DOHH2 (cell line): ENCODE measurements around the gene FOSL1.

ENCODE experiments used
- H3F3A ChIP-seq: fragments of 200-600 bp; sonication (generic), shearing (Covaris generic); 2 replicates; pipeline ENCODE4 v1.6.0; 2016; ENCODE audit warnings: antibody characterized with exemption, mild to moderate bottlenecking; ENCODE audit not compliant: control insufficient read depth, insufficient read depth
- H3K27ac ChIP-seq: fragments of 200-600 bp; sonication (generic); 2 replicates; pipeline ENCODE4 v1.5.1; 2014; ENCODE audit warnings: low read depth, mild to moderate bottlenecking, low read length, moderate library complexity
- H3K27me3 ChIP-seq: fragments of 200-600 bp; sonication (generic); 2 replicates; pipeline ENCODE4 v1.6.1; 2014; ENCODE audit warnings: mild to moderate bottlenecking, low read length, mixed read lengths; ENCODE audit not compliant: control insufficient read depth
- H3K36me3 ChIP-seq: fragments of 200-600 bp; sonication (generic); 2 replicates; pipeline ENCODE4 v1.6.1; 2014; ENCODE audit warnings: mild to moderate bottlenecking, low read length, moderate library complexity, mixed read lengths; ENCODE audit not compliant: control insufficient read depth
- H3K4me1 ChIP-seq: fragments of 200-600 bp; sonication (generic); 2 replicates; pipeline ENCODE4 v1.6.1; 2014; ENCODE audit warnings: mild to moderate bottlenecking, low read length, mixed read lengths; ENCODE audit not compliant: control insufficient read depth
- H3K4me2 ChIP-seq: fragments of 200-600 bp; sonication (generic); 2 replicates; pipeline ENCODE4 v1.6.0; 2014; ENCODE audit warnings: mild to moderate bottlenecking, low read length, moderate library complexity
- H3K4me3 ChIP-seq: fragments of 200-600 bp; sonication (generic); 2 replicates; pipeline ENCODE4 v1.5.1; 2014; ENCODE audit warnings: mild to moderate bottlenecking, low read length, mixed read lengths
- H3K79me2 ChIP-seq: fragments of 200-600 bp; sonication (generic); 2 replicates; pipeline ENCODE4 v1.6.1; 2014; ENCODE audit warnings: mild to moderate bottlenecking, low read length, mixed read lengths; ENCODE audit not compliant: control insufficient read depth
- H3K9me2 ChIP-seq: fragments of 200-600 bp; sonication (generic); replicated peaks from 2 replicates; pipeline ENCODE4 v1.6.1; 2014; ENCODE audit warnings: mild to moderate bottlenecking, low read length, mixed read lengths; ENCODE audit not compliant: control insufficient read depth
- H3K9me3 ChIP-seq: fragments of 200-600 bp; sonication (generic); 2 replicates; pipeline ENCODE4 v1.6.1; 2014; ENCODE audit warnings: antibody characterized with exemption, low read length, mixed read lengths; ENCODE audit not compliant: control insufficient read depth, insufficient read depth
- H4K20me1 ChIP-seq: fragments of 200-600 bp; sonication (generic); 2 replicates; pipeline ENCODE4 v1.6.0; 2014; ENCODE audit warnings: low read depth, mild to moderate bottlenecking, antibody characterized with exemption, low read length, moderate library complexity; ENCODE audit not compliant: control insufficient read depth, insufficient read depth
- CTCF ChIP-seq: fragments of 200-600 bp; sonication (generic); IDR thresholded peaks from one replicate; pipeline ENCODE4 v1.5.1; 2014; ENCODE audit warnings: antibody characterized with exemption, mild to moderate bottlenecking, low read depth, low read length; ENCODE audit not compliant: poor library complexity, severe bottlenecking
- EZH2phosphoT487 ChIP-seq: fragments of 200-600 bp; sonication (generic); IDR thresholded peaks from 2 replicates; pipeline ENCODE4 v1.6.1; 2017; ENCODE audit warnings: borderline replicate concordance, mild to moderate bottlenecking, antibody characterized with exemption, low read length, moderate library complexity, mixed read lengths

Gene FOSL1

GRCh38 chr11:65932558-65932919, 32.4 kb upstream of the FOSL1 start:
- H3K27me3 ChIP-seq: no peaks in the 10 kb centered on the region
- no peaks in the 10 kb centered on the region for H3K79me2 ChIP-seq
- no peaks in the 10 kb centered on the region for H3K9me2 ChIP-seq
- no peak overlapping the region for H3K4me3 ChIP-seq
- H3K27ac ChIP-seq: no peak overlapping the region
- H3F3A ChIP-seq: no peaks in the 10 kb centered on the region
- no peak overlapping the region for H3K4me2 ChIP-seq
- H3K36me3 ChIP-seq: no peaks in the 10 kb centered on the region
- TF ChIP-seq CTCF (no peak), EZH2phosphoT487 (no peak)
- no peaks in the 10 kb centered on the region for H4K20me1 ChIP-seq
- H3K4me1 ChIP-seq: peaks cover 6% of the 10 kb centered on the region; the same call in 1 of the 2 replicates
- H3K9me3 ChIP-seq: no peaks in the 10 kb centered on the region

- H3K27ac ChIP-seq: no peak overlapping the region
- H3K4me3 ChIP-seq: no peak overlapping the region
- H3K4me2 ChIP-seq: no peak overlapping the region
These were observed 31.8 kb upstream of the FOSL1 start for GRCh38 chr11:65931773-65932557.

GRCh38 chr11:65928667-65929066, 28.5 kb upstream of the FOSL1 start:
- H3K36me3 ChIP-seq: no peaks in the 10 kb centered on the region
- no peaks in the 10 kb centered on the region for H3F3A ChIP-seq
- H3K4me1 ChIP-seq: peaks cover 6% of the 10 kb centered on the region; the same call in 1 of the 2 replicates
- no peak overlapping the region for H3K4me2 ChIP-seq
- H3K27ac ChIP-seq: no peak overlapping the region
- H3K27me3 ChIP-seq: no peaks in the 10 kb centered on the region
- H4K20me1 ChIP-seq: no peaks in the 10 kb centered on the region
- no peak for TF ChIP-seq CTCF
- no peak for TF ChIP-seq EZH2phosphoT487
- no peaks in the 10 kb centered on the region for H3K9me3 ChIP-seq
- no peak overlapping the region for H3K4me3 ChIP-seq
- no peaks in the 10 kb centered on the region for H3K79me2 ChIP-seq
- H3K9me2 ChIP-seq: no peaks in the 10 kb centered on the region

More at GRCh38 chr11:65931773-65932557, 31.8 kb upstream of the FOSL1 start:
- Histone ChIP-seq H3K9me3 (no peaks in the 10 kb centered on the region), H3K4me1 (peaks cover 6% of the 10 kb centered on the region; the same call in 1 of the 2 replicates), H3K27me3 (no peaks in the 10 kb centered on the region), H3K9me2 (no peaks in the 10 kb centered on the region), H3F3A (no peaks in the 10 kb centered on the region), H4K20me1 (no peaks in the 10 kb centered on the region), H3K79me2 (no peaks in the 10 kb centered on the region), H3K36me3 (no peaks in the 10 kb centered on the region)
- no peak for TF ChIP-seq CTCF
- no peak for TF ChIP-seq EZH2phosphoT487
